Mesothelial cell of epicardium (in vitro differentiated cells): ENCODE data around the gene SETX. TPM values are rescaled to one million over a fixed set of nuclear protein-coding genes. Genes with fewer than 3 reads are reported as not detected.

Experiments used
- DNase-seq, 2 experiments: peaks; one replicate each; pipeline ENCODE4 v3.0.0; 2021; ENCODE audit warnings: low spot score in 2 of 2; ENCODE audit not compliant: unreplicated experiment in 2 of 2
- H3K27ac Mint-ChIP-seq: 2 replicates; pipeline ENCODE4 v1.8.0; 2021; ENCODE audit warnings: mixed read lengths
- H3K27me3 Mint-ChIP-seq: 2 replicates; pipeline ENCODE4 v1.8.0; 2021; ENCODE audit warnings: low read depth, mixed read lengths
- H3K36me3 Mint-ChIP-seq: 2 replicates; pipeline ENCODE4 v1.8.0; 2021; ENCODE audit warnings: mixed read lengths
- H3K4me1 Mint-ChIP-seq: 2 replicates; pipeline ENCODE4 v1.8.0; 2021; ENCODE audit warnings: mixed read lengths
- H3K4me3 Mint-ChIP-seq: 2 replicates; pipeline ENCODE4 v1.8.0; 2021; ENCODE audit warnings: mild to moderate bottlenecking, moderate library complexity, mixed read lengths
- H3K9me3 Mint-ChIP-seq: 2 replicates; pipeline ENCODE4 v1.8.0; 2021; ENCODE audit warnings: mixed read lengths
- total RNA-seq: library from RNA; stranded (reverse); gene quantifications from 3 replicates; pipeline ENCODE4 v1.2.1, GENCODE V29; 2021
- TF ChIP-seq, protein P1 (sequence below): fragments of 200-600 bp; sonication (generic); IDR thresholded peaks from one replicate; pipeline ENCODE4 v1.5.0; 2021; ENCODE audit warnings: antibody characterized with exemption; ENCODE audit not compliant: unreplicated experiment

The SETX gene
- total RNA-seq, 1 donor from 2014 or later = 51.4 TPM

DNA sequence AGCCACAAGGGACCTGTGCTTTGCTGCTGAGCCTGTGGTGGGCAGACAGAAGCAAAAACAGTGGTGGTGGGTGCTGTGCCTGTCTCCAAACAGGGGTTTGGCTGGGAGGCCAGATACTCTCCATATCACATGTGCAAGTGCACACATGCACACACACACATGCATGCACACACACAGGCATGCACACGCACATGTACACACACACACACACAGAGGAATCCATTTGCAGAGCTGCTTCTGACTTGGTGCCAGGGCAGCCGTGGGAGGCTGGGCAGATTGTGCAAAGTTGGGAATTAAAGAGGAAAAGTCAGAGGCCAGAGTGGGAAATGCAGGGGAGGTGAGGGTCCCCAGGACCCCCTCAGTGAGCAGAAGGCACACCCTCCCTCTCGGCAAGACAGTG is 121.6 kb downstream of the SETX start:
- TF ChIP-seq, protein P1, sequence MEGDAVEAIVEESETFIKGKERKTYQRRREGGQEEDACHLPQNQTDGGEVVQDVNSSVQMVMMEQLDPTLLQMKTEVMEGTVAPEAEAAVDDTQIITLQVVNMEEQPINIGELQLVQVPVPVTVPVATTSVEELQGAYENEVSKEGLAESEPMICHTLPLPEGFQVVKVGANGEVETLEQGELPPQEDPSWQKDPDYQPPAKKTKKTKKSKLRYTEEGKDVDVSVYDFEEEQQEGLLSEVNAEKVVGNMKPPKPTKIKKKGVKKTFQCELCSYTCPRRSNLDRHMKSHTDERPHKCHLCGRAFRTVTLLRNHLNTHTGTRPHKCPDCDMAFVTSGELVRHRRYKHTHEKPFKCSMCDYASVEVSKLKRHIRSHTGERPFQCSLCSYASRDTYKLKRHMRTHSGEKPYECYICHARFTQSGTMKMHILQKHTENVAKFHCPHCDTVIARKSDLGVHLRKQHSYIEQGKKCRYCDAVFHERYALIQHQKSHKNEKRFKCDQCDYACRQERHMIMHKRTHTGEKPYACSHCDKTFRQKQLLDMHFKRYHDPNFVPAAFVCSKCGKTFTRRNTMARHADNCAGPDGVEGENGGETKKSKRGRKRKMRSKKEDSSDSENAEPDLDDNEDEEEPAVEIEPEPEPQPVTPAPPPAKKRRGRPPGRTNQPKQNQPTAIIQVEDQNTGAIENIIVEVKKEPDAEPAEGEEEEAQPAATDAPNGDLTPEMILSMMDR = no peak
- H3K9me3 Mint-ChIP-seq = no peaks in the 10 kb centered on the region
- H3K4me3 Mint-ChIP-seq = no peak overlapping the region

GRCh38 chr9:132232522-132232921 is 122.3 kb downstream of the SETX start:
- Mint-ChIP-seq H3K27me3 (peaks cover 19% of the 10 kb centered on the region), H3K9me3 (no peaks in the 10 kb centered on the region), H3K4me3 (no peak overlapping the region), H3K4me1 (peaks cover 5% of the 10 kb centered on the region), H3K36me3 (no peaks in the 10 kb centered on the region), H3K27ac (no peak overlapping the region)
- TF ChIP-seq, protein P1 = no peak
- DNase-seq = no peak

More for the DNA sequence above, 121.6 kb downstream of the SETX start:
- Mint-ChIP-seq H3K4me1 (peaks cover 5% of the 10 kb centered on the region), H3K27me3 (peaks cover 20% of the 10 kb centered on the region), H3K27ac (no peak overlapping the region), H3K36me3 (no peaks in the 10 kb centered on the region)
- no peak for DNase-seq

DNA sequence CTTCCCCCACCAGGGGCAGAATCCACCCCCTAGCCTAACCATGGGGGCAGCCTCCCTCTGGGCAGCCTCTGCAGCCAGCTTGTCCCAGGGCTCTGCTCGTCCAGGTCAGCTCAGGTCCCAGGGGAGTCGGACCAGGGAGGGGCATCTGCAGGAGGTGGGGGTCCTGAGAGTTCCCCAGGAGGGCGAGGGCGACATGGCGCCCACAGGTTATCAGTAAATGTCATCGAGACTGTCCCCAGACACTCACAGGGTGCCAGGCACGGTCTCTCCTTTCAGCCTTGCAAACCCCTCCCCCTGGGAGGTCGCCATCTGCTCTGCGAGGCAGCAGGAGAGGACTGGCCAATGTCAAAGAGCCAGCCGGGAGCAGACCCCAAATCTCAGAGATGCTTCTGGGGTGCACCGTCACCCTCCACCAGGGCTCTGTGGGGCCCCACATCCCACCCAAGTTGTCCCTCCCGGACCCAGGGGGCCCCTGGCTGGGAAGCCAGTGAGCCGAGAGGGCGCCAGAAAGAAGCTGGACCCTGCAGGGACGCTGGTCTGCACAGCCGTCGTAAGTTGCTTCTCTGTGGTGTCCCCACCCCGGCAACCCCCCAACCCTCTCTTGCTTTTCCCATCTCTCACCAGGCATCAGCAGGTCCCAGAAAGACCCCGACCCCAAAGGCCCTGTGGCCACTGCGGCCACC is 123.6 kb downstream of the SETX start:
- H3K4me1 Mint-ChIP-seq = peaks cover 2% of the 10 kb centered on the region
- no peak overlapping the region for H3K27ac Mint-ChIP-seq
- no peak overlapping the region for H3K4me3 Mint-ChIP-seq
- peaks cover 17% of the 10 kb centered on the region for H3K27me3 Mint-ChIP-seq
- no peaks in the 10 kb centered on the region for H3K36me3 Mint-ChIP-seq
- TF ChIP-seq, protein P1 = no peak
- no peak for DNase-seq
- H3K9me3 Mint-ChIP-seq = no peaks in the 10 kb centered on the region

DNA sequence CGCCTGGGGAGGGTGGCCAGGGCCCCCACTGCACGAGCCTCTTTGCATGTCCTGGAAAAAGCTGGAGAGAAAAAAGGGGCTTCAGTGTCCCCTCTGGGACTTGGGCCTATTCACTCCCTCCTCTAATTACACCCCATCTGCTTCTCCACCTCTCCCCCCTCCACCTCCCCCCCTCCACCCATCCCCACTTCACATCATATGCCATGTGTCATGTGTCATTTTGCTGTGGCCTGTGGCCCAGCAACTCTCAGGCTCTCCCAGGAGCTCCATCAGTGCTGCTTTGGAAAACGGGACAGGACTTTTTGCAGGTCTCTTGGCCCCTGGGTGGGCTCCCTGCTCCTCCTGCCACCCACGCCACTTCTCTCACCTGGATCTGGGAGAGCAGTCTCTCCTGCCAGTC is 124.2 kb downstream of the SETX start:
- H3K36me3 Mint-ChIP-seq = no peaks in the 10 kb centered on the region
- H3K9me3 Mint-ChIP-seq = no peaks in the 10 kb centered on the region
- no peaks in the 10 kb centered on the region for H3K4me1 Mint-ChIP-seq
- TF ChIP-seq, protein P1 = no peak
- H3K27ac Mint-ChIP-seq = no peak overlapping the region
- peaks cover 22% of the 10 kb centered on the region for H3K27me3 Mint-ChIP-seq
- no peak for DNase-seq
- no peak overlapping the region for H3K4me3 Mint-ChIP-seq

GRCh38 chr9:132228062-132228461 is 126.7 kb downstream of the SETX start:
- Mint-ChIP-seq H3K4me1 (peaks cover 3% of the 10 kb centered on the region), H3K27me3 (peaks cover 21% of the 10 kb centered on the region), H3K36me3 (no peaks in the 10 kb centered on the region), H3K9me3 (no peaks in the 10 kb centered on the region), H3K4me3 (no peak overlapping the region), H3K27ac (no peak overlapping the region)
- TF ChIP-seq, protein P1 = no peak
- no peak for DNase-seq
